Measurements from ENCODE around the gene PMFBP1.

GRCh38 chr16:72110662-72111615, 61.0 kb downstream of the PMFBP1 start:
- TF ChIP-seq ZNF274 (IDR thresholded peaks at IDR 0.05; ENCODE audit: low read depth, low read length) (no peak), YY1 (IDR thresholded peaks at IDR 0.05; ENCODE audit: insufficient read depth, insufficient read length) (no peak)

All from NT2/D1 (cell line).